Mesenchymal stem cell (in vitro differentiated cells and primary cell): ENCODE results near the gene ITPKB.

Experiments
- DNase-seq: peaks from one replicate; pipeline ENCODE4 v3.0.0-alpha.2; 2013
- H2AFZ ChIP-seq: one replicate; pipeline ENCODE4 v1.6.1; 2013; ENCODE audit warnings: low read depth, mild to moderate bottlenecking, control low read depth, inconsistent platforms, low read length, moderate library complexity
- H2AK5ac ChIP-seq: 2 replicates; pipeline ENCODE4 v1.6.1; 2013; ENCODE audit warnings: low read length, moderate library complexity, mild to moderate bottlenecking, inconsistent platforms; ENCODE audit not compliant: severe bottlenecking
- H2BK120ac ChIP-seq: one replicate; pipeline ENCODE4 v1.6.1; 2013; ENCODE audit warnings: low read depth, mild to moderate bottlenecking, inconsistent platforms, low read length, moderate library complexity
- H2BK12ac ChIP-seq, 2 experiments: one replicate each; pipeline ENCODE4 v1.6.1; 2013; ENCODE audit warnings: inconsistent platforms in 2 of 2, low read length in 2 of 2, mild to moderate bottlenecking in 2 of 2, moderate library complexity in 2 of 2, control low read depth in 1 of 2
- H2BK15ac ChIP-seq: one replicate; pipeline ENCODE4 v1.6.1; 2013; ENCODE audit warnings: mild to moderate bottlenecking, low read depth, inconsistent platforms; ENCODE audit not compliant: poor library complexity, severe bottlenecking
- H2BK5ac ChIP-seq: 2 replicates; pipeline ENCODE4 v1.6.1; 2013; ENCODE audit warnings: low read depth, mild to moderate bottlenecking, low read length, control low read depth, inconsistent platforms; ENCODE audit not compliant: poor library complexity, severe bottlenecking
- H3K14ac ChIP-seq, 2 experiments: one replicate each; pipeline ENCODE4 v1.6.1; 2013; ENCODE audit warnings: inconsistent platforms in 2 of 2, low read length in 2 of 2, control low read depth in 1 of 2, mild to moderate bottlenecking in 1 of 2, moderate library complexity in 1 of 2
- H3K18ac ChIP-seq, 2 experiments: one replicate each; pipeline ENCODE4 v1.6.1; 2013; ENCODE audit warnings: inconsistent platforms in 2 of 2, low read length in 2 of 2, control low read depth in 1 of 2, low read depth in 1 of 2, mild to moderate bottlenecking in 1 of 2
- H3K23ac ChIP-seq, 2 experiments: one replicate each; pipeline ENCODE4 v1.6.1; 2013; ENCODE audit warnings: inconsistent platforms in 2 of 2, low read length in 2 of 2, mild to moderate bottlenecking in 2 of 2, moderate library complexity in 2 of 2, control low read depth in 1 of 2
- H3K27ac ChIP-seq: 2 replicates; pipeline ENCODE4 v1.5.1; 2013; ENCODE audit warnings: mild to moderate bottlenecking, moderate library complexity, low read length, control low read depth, inconsistent platforms; ENCODE audit not compliant: poor library complexity, severe bottlenecking
- H3K27me3 ChIP-seq, 2 experiments: 2 replicates each; pipeline versions ENCODE4 v1.6.1 to v1.7.0; 2013; ENCODE audit warnings: low read length in 2 of 2, mild to moderate bottlenecking in 2 of 2, moderate library complexity in 2 of 2, control low read depth in 1 of 2, inconsistent platforms in 1 of 2; ENCODE audit not compliant: control insufficient read depth in 1 of 2, insufficient read depth in 1 of 2
- H3K36me3 ChIP-seq, 2 experiments: 2 replicates each; pipeline versions ENCODE4 v1.6.1 to v1.7.0; 2013; ENCODE audit warnings: low read length in 2 of 2, control low read depth in 1 of 2, inconsistent platforms in 1 of 2, low read depth in 1 of 2, mild to moderate bottlenecking in 1 of 2; ENCODE audit not compliant: insufficient read depth in 2 of 2, control insufficient read depth in 1 of 2
- H3K4ac ChIP-seq, 2 experiments: one replicate each; pipeline ENCODE4 v1.6.1; 2013; ENCODE audit warnings: inconsistent platforms in 2 of 2, low read length in 2 of 2, mild to moderate bottlenecking in 2 of 2, moderate library complexity in 2 of 2, control low read depth in 1 of 2, low read depth in 1 of 2
- H3K4me1 ChIP-seq: 2 replicates; pipeline ENCODE4 v1.6.1; 2013; ENCODE audit warnings: low read depth, low read length, control low read depth; ENCODE audit not compliant: control insufficient read depth, insufficient read depth
- H3K4me2 ChIP-seq: 2 replicates; pipeline ENCODE4 v1.6.1; 2013; ENCODE audit warnings: low read length, mild to moderate bottlenecking, inconsistent platforms; ENCODE audit not compliant: poor library complexity, severe bottlenecking
- H3K4me3 ChIP-seq, 2 experiments: 2 replicates each; pipeline versions ENCODE4 v1.5.1 to v1.7.0; 2013; ENCODE audit warnings: low read length in 2 of 2, mild to moderate bottlenecking in 2 of 2, control low read depth in 1 of 2, low read depth in 1 of 2; ENCODE audit not compliant: insufficient read depth in 1 of 2
- H3K79me1 ChIP-seq: replicated peaks from 2 replicates; pipeline ENCODE4 v1.6.1; 2013; ENCODE audit warnings: mild to moderate bottlenecking, control low read depth, low read length, inconsistent platforms; ENCODE audit not compliant: poor library complexity, severe bottlenecking
- H3K9ac ChIP-seq: 2 replicates; pipeline ENCODE4 v1.7.0; 2013; ENCODE audit warnings: mild to moderate bottlenecking, low read length, moderate library complexity
- H3K9me3 ChIP-seq: 2 replicates; pipeline ENCODE4 v1.7.0; 2013; ENCODE audit warnings: mild to moderate bottlenecking, low read length; ENCODE audit not compliant: control insufficient read depth
- H4K8ac ChIP-seq: one replicate; pipeline ENCODE4 v1.6.1; 2013; ENCODE audit warnings: inconsistent platforms, mild to moderate bottlenecking, low read length, moderate library complexity
- H4K91ac ChIP-seq: one replicate; pipeline ENCODE4 v1.6.1; 2013; ENCODE audit warnings: mild to moderate bottlenecking, low read length, inconsistent platforms
- WGBS: methylation state at CpG from one replicate; pipeline ENCODE4 v1.1.7; 2013; ENCODE audit warnings: mixed read lengths; 5-methylcytosine and 5-hydroxymethylcytosine counted together

The ITPKB gene

GRCh38 chr1:226605318-226605950, 133.6 kb downstream of the ITPKB start:
- no peak overlapping the region for H2BK120ac ChIP-seq

DNA sequence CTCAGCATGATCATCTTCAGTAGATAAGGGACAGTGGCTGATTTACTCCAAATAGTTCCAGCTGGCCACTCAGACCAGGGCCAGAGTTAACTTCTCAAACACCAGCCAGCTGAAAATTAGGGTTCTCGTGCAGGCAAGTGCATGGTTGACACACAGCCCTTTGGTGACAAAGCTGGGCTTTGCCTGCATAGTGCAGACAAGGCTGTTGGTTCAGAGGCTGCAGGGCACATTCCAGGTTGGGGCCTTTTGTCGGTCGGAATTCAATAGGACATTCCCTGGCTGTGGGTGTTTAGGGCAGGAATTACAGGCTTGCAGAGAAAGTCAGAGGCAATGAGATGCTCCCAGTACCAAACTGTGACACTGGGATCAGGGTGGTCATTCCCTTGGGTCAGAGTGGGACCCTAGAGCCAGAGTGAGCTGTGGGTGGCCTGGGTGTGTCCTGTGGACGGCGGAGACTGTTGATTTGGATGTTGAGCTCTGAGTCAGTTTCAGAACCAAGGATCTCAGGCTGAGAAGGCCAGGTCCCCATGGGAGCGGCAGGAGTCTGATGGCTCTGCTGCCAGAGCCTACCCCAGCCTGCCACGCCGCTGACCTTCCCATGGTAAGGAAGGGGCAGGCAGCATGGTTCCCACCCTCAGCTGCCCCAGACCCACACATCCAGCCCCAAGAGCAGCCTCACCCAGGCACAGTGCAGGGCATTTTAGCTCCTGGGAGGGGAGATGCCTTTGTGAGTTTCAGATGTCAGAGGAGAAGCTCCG, 134.3 kb downstream of the ITPKB start:
- Histone ChIP-seq H3K23ac (no peak overlapping the region), H2BK15ac (no peak overlapping the region), H2AFZ (no peak overlapping the region), H3K4me2 (no peak overlapping the region), H3K9me3 (no peaks in the 10 kb centered on the region), H2BK120ac (no peak overlapping the region), H3K9ac (peak overlapping the region; percentile 28), H2BK12ac (no peak overlapping the region), H3K14ac (no peak overlapping the region), H3K4me1 (peaks cover 5% of the 10 kb centered on the region), H3K4ac (no peak overlapping the region), H3K27me3 (peaks cover 8 to 45% of the 10 kb centered on the region in 2 experiments), H3K4me3 (no peak overlapping the region), H2AK5ac (no peak overlapping the region), H3K18ac (no peak overlapping the region), H4K91ac (no peak overlapping the region), H4K8ac (no peak overlapping the region), H3K79me1 (no peaks in the 10 kb centered on the region), H3K27ac (no peak overlapping the region), H3K36me3 (no peaks in the 10 kb centered on the region), H2BK5ac (no peak overlapping the region)
- DNase-seq = no peak
- 81% methylated on average over 9 of the region's 9 CpGs for WGBS

More at GRCh38 chr1:226605318-226605950, 133.6 kb downstream of the ITPKB start:
- 95% methylated on average over 4 of the region's 9 CpGs for WGBS
- H2BK5ac ChIP-seq = no peak overlapping the region
- H3K9ac ChIP-seq = peak overlapping the region; percentile 28
- peaks cover 6 to 52% of the 10 kb centered on the region in 2 experiments for H3K27me3 ChIP-seq
- no peak overlapping the region for H4K8ac ChIP-seq
- H3K9me3 ChIP-seq = no peaks in the 10 kb centered on the region
- H3K27ac ChIP-seq = no peak overlapping the region
- no peak overlapping the region for H3K4ac ChIP-seq
- DNase-seq = no peak
- no peak overlapping the region for H3K23ac ChIP-seq
- H3K4me2 ChIP-seq = no peak overlapping the region
- no peak overlapping the region for H2AFZ ChIP-seq
- H2AK5ac ChIP-seq = no peak overlapping the region
- no peak overlapping the region for H4K91ac ChIP-seq
- no peak overlapping the region for H2BK15ac ChIP-seq
- no peak overlapping the region for H3K4me3 ChIP-seq
- no peak overlapping the region for H2BK12ac ChIP-seq
- H3K18ac ChIP-seq = no peak overlapping the region
- no peak overlapping the region for H3K14ac ChIP-seq
- no peaks in the 10 kb centered on the region for H3K36me3 ChIP-seq
- H3K4me1 ChIP-seq = peaks cover 5% of the 10 kb centered on the region
- H3K79me1 ChIP-seq = no peaks in the 10 kb centered on the region

- Histone ChIP-seq H3K4me2 (no peak overlapping the region), H3K4me3 (peak overlapping the region in 1 of 2 experiments; percentile 69), H3K18ac (no peak overlapping the region), H4K8ac (no peak overlapping the region), H3K79me1 (no peaks in the 10 kb centered on the region), H2BK15ac (no peak overlapping the region), H3K9me3 (no peaks in the 10 kb centered on the region), H3K14ac (no peak overlapping the region), H3K9ac (peak overlapping the region; percentile 81), H2BK120ac (no peak overlapping the region), H4K91ac (no peak overlapping the region), H3K27ac (no peak overlapping the region), H3K4me1 (peaks cover 5% of the 10 kb centered on the region), H2AK5ac (no peak overlapping the region), H2AFZ (no peak overlapping the region), H3K36me3 (no peaks in the 10 kb centered on the region), H3K4ac (no peak overlapping the region), H2BK12ac (no peak overlapping the region), H2BK5ac (no peak overlapping the region), H3K23ac (no peak overlapping the region), H3K27me3 (peaks cover 8 to 40% of the 10 kb centered on the region in 2 experiments)
- WGBS = 71% methylated on average over 19 of the region's 19 CpGs
- DNase-seq = no peak
Measured at GRCh38 chr1:226603858-226604559, 135.1 kb downstream of the ITPKB start.
